SK-N-SH treated with all-trans-retinoic acid at 6 μM for 48 hours (cell line): Measurements from ENCODE around the gene FRS3.

Experiments
- ATAC-seq: fragments of 200-7000 bp; cut with Tn5 transposase; 3 replicates; pipeline ENCODE4 v1.9.1; 2020; ENCODE audit warnings: mild to moderate bottlenecking, moderate library complexity
- ARNTL ChIP-seq: fragments of 450-650 bp; formaldehyde crosslinking; IDR thresholded peaks from 2 replicates; pipeline ENCODE4 v1.5.0; 2020; ENCODE audit warnings: low read depth, mild to moderate bottlenecking, moderate library complexity, borderline replicate concordance
- BACH2 ChIP-seq: fragments of 250-450 bp; sonication (Bioruptor Pico); IDR thresholded peaks from 2 replicates; pipeline ENCODE4 v1.9.0; 2021; ENCODE audit warnings: mild to moderate bottlenecking, borderline replicate concordance
- CREB5 ChIP-seq: fragments of 250-450 bp; sonication (Bioruptor Pico); IDR thresholded peaks from 2 replicates; pipeline ENCODE4 v1.5.1; 2020; ENCODE audit warnings: low read depth, mild to moderate bottlenecking, moderate library complexity
- CSDC2 ChIP-seq: fragments of 250-450 bp; sonication (Bioruptor Pico); IDR thresholded peaks from 2 replicates; pipeline ENCODE4 v1.5.0; 2020; ENCODE audit warnings: mild to moderate bottlenecking, moderate library complexity
- ESRRG ChIP-seq: fragments of 250-450 bp; sonication (Bioruptor Pico); IDR thresholded peaks from 2 replicates; pipeline ENCODE4 v1.6.1; 2021; ENCODE audit warnings: mild to moderate bottlenecking
- GLIS3 ChIP-seq: fragments of 250-450 bp; sonication (Bioruptor Pico); IDR thresholded peaks from 2 replicates; pipeline ENCODE4 v1.5.0; 2020; ENCODE audit warnings: mild to moderate bottlenecking, moderate library complexity
- ISL1 ChIP-seq: fragments of 250-450 bp; sonication (Bioruptor Pico); IDR thresholded peaks from 2 replicates; pipeline ENCODE4 v2.1.2; 2022; ENCODE audit warnings: mild to moderate bottlenecking, moderate library complexity
- OSR1 ChIP-seq: fragments of 250-450 bp; sonication (Bioruptor Pico); IDR thresholded peaks from 2 replicates; pipeline ENCODE4 v1.8.0; 2022; ENCODE audit warnings: moderate library complexity, mild to moderate bottlenecking, inconsistent platforms
- POU6F1 ChIP-seq: fragments of 250-450 bp; sonication (Bioruptor Pico); IDR thresholded peaks from 2 replicates; pipeline ENCODE4 v1.8.0; 2021; ENCODE audit warnings: low read depth, mild to moderate bottlenecking, moderate library complexity, borderline replicate concordance
- PPARA ChIP-seq: fragments of 250-450 bp; sonication (Bioruptor Pico); IDR thresholded peaks from 2 replicates; pipeline ENCODE4 v1.5.0; 2020; ENCODE audit warnings: mild to moderate bottlenecking, borderline replicate concordance
- RARB ChIP-seq: fragments of 250-450 bp; sonication (Bioruptor Pico); IDR thresholded peaks from 2 replicates; pipeline ENCODE4 v1.8.0; 2021; ENCODE audit warnings: mild to moderate bottlenecking, moderate library complexity
- SNAI2 ChIP-seq: fragments of 250-450 bp; sonication (Bioruptor Pico); IDR thresholded peaks from 2 replicates; pipeline ENCODE4 v1.5.0; 2020; ENCODE audit warnings: mild to moderate bottlenecking, moderate library complexity
- TCF4 ChIP-seq: fragments of 250-450 bp; sonication (Bioruptor Pico); IDR thresholded peaks from 2 replicates; pipeline ENCODE4 v1.8.0; 2021; ENCODE audit warnings: mild to moderate bottlenecking, moderate library complexity, borderline replicate concordance
- TOX ChIP-seq: fragments of 250-450 bp; sonication (Bioruptor Pico); IDR thresholded peaks from 2 replicates; pipeline ENCODE4 v1.8.0; 2021; ENCODE audit warnings: mild to moderate bottlenecking, moderate library complexity, borderline replicate concordance
- ZC3H10 ChIP-seq: fragments of 250-450 bp; sonication (Bioruptor Pico); IDR thresholded peaks from 2 replicates; pipeline ENCODE4 v1.5.1; 2021; ENCODE audit warnings: mild to moderate bottlenecking, moderate library complexity
- ZFP3 ChIP-seq: fragments of 250-450 bp; sonication (Bioruptor Pico); IDR thresholded peaks from 2 replicates; pipeline ENCODE4 v1.5.0; 2020; ENCODE audit warnings: mild to moderate bottlenecking, moderate library complexity
- ZNF565 ChIP-seq: fragments of 450-650 bp; formaldehyde crosslinking; conservative IDR thresholded peaks from 2 replicates; pipeline ENCODE4 v1.5.0; 2020; ENCODE audit warnings: low read depth, mild to moderate bottlenecking, moderate library complexity
- ZNF70 ChIP-seq: fragments of 450-650 bp; formaldehyde crosslinking; IDR thresholded peaks from 2 replicates; pipeline ENCODE4 v1.5.0; 2020; ENCODE audit warnings: mild to moderate bottlenecking, moderate library complexity
- ZNF8 ChIP-seq: fragments of 450-650 bp; formaldehyde crosslinking; IDR thresholded peaks from 2 replicates; pipeline ENCODE4 v1.5.0; 2020; ENCODE audit warnings: mild to moderate bottlenecking, moderate library complexity
- TF ChIP-seq, protein P1 (sequence below): fragments of 250-450 bp; sonication (Bioruptor Pico); IDR thresholded peaks from 2 replicates; pipeline ENCODE4 v1.5.0; 2020; ENCODE audit warnings: mild to moderate bottlenecking, moderate library complexity
- TF ChIP-seq, protein P2 (sequence below): fragments of 250-450 bp; sonication (Bioruptor Pico); IDR thresholded peaks from 2 replicates; pipeline ENCODE4 v1.8.0; 2020; ENCODE audit warnings: mild to moderate bottlenecking, moderate library complexity, borderline replicate concordance

FRS3 gene

DNA sequence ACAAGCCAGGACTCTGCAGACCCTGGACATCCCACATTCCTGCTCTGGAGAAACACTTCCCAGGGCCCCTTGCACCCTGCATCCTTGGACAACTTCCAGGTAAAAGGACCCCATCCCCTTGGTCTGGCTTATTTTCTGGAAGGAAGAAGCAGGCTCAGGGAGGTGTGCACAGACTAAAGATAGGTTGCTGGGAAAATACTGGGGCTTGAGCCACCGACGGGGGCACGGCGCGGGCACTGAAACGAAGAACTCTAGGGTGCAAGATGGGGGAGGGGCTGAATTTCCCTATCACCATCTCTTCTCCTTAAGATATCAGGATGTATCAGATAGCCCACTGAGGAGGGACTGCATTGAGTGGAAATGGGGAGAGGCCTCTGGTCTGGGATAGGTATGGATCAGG, 805 bp downstream of the FRS3 start:
- TF ChIP-seq BACH2 (CRISPR knock-in tag) = no peak
- no peak for TF ChIP-seq OSR1 (CRISPR knock-in tag)
- TF ChIP-seq GLIS3 (CRISPR knock-in tag) = no peak
- TF ChIP-seq, protein P1, sequence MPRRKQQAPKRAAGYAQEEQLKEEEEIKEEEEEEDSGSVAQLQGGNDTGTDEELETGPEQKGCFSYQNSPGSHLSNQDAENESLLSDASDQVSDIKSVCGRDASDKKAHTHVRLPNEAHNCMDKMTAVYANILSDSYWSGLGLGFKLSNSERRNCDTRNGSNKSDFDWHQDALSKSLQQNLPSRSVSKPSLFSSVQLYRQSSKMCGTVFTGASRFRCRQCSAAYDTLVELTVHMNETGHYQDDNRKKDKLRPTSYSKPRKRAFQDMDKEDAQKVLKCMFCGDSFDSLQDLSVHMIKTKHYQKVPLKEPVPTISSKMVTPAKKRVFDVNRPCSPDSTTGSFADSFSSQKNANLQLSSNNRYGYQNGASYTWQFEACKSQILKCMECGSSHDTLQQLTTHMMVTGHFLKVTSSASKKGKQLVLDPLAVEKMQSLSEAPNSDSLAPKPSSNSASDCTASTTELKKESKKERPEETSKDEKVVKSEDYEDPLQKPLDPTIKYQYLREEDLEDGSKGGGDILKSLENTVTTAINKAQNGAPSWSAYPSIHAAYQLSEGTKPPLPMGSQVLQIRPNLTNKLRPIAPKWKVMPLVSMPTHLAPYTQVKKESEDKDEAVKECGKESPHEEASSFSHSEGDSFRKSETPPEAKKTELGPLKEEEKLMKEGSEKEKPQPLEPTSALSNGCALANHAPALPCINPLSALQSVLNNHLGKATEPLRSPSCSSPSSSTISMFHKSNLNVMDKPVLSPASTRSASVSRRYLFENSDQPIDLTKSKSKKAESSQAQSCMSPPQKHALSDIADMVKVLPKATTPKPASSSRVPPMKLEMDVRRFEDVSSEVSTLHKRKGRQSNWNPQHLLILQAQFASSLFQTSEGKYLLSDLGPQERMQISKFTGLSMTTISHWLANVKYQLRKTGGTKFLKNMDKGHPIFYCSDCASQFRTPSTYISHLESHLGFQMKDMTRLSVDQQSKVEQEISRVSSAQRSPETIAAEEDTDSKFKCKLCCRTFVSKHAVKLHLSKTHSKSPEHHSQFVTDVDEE (CRISPR knock-in tag) = no peak
- TF ChIP-seq ZC3H10 = no peak
- no peak for TF ChIP-seq CSDC2 (CRISPR knock-in tag)
- no peak for TF ChIP-seq ZFP3 (CRISPR knock-in tag)
- TF ChIP-seq ZNF8 (CRISPR knock-in tag) = no peak
- TF ChIP-seq ESRRG = no peak
- TF ChIP-seq SNAI2 (CRISPR knock-in tag) = no peak
- TF ChIP-seq ISL1 = no peak
- no peak for TF ChIP-seq TCF4 (CRISPR knock-in tag)
- no peak for TF ChIP-seq POU6F1 (CRISPR knock-in tag)
- no peak for ATAC-seq

DNA sequence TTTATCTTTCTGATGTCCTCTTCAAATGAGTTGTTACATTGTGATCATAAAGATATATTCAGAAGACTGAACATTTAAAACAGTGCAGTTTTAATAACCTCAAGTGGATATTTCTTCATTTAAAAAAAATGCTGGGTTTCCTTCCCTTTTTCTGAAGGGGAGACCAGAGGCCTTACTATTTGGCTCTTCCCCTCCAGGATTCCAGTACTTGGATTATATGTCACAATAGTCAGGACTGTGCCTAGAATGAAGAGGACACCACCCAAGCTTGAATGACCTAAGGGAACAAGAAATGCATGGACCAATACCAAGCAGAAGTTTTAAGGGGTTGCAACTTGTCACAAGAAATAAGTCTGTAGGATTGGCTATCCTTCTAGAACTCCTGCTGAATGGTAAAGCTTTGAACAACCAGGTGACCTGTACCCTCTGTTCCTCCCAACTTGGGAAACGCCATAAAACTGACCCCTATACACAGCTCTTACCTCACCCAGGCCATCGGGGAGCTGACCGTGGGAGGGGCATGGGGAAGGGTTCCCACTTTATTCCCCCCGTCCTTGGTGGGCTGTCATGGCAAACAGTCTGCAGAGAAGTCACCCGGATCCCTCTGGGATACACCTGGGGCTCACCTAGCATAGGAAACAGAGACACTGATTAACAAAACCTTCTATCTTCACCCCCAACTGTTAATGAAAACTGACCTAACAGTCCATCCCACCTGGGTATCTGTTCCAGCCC, 2.0 kb downstream of the FRS3 start:
- ATAC-seq = no peak
- TF ChIP-seq PPARA (CRISPR knock-in tag) = no peak
- no peak for TF ChIP-seq RARB (CRISPR knock-in tag)
- TF ChIP-seq BACH2 (CRISPR knock-in tag) = no peak
- no peak for TF ChIP-seq ESRRG
- TF ChIP-seq CSDC2 (CRISPR knock-in tag) = no peak
- TF ChIP-seq TCF4 (CRISPR knock-in tag) = no peak
- no peak for TF ChIP-seq CREB5 (CRISPR knock-in tag)
- TF ChIP-seq TOX (CRISPR knock-in tag) = no peak

DNA sequence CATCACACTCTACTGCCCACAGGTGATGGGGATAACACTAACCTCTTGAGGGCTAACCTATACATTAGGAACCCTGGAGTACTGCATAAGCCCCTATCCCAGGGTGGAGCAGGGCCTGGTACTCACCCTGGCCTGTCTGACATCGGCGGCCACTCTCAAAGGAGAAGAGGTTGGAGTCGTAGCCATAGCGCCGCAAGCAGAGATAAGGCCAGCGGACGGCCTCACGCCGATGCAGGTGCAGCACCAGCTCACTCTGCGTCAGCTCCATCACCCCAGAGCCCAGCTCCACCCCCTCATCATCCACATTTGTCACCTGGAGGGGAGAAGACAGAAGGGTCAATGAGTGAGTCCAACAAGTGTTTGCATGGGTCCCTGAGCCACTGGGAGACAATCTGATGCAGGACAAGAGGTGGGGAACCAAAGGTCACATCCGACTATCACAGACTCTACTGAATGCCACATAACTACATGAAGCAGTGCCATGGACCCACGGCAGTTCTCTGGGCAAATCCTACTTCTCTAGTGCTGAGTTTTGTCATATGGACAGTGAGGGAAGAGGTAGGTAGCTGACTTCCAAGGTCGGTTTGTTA, 4.3 kb downstream of the FRS3 start:
- TF ChIP-seq ZNF70 = no peak
- TF ChIP-seq CSDC2 (CRISPR knock-in tag) = no peak
- TF ChIP-seq TOX (CRISPR knock-in tag) = no peak
- no peak for TF ChIP-seq ZC3H10
- no peak for TF ChIP-seq ARNTL (CRISPR knock-in tag)
- no peak for TF ChIP-seq TCF4 (CRISPR knock-in tag)
- no peak for TF ChIP-seq ISL1
- no peak for TF ChIP-seq CREB5 (CRISPR knock-in tag)
- TF ChIP-seq, protein P2, sequence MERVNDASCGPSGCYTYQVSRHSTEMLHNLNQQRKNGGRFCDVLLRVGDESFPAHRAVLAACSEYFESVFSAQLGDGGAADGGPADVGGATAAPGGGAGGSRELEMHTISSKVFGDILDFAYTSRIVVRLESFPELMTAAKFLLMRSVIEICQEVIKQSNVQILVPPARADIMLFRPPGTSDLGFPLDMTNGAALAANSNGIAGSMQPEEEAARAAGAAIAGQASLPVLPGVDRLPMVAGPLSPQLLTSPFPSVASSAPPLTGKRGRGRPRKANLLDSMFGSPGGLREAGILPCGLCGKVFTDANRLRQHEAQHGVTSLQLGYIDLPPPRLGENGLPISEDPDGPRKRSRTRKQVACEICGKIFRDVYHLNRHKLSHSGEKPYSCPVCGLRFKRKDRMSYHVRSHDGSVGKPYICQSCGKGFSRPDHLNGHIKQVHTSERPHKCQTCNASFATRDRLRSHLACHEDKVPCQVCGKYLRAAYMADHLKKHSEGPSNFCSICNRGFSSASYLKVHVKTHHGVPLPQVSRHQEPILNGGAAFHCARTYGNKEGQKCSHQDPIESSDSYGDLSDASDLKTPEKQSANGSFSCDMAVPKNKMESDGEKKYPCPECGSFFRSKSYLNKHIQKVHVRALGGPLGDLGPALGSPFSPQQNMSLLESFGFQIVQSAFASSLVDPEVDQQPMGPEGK = no peak
- TF ChIP-seq POU6F1 (CRISPR knock-in tag) = no peak
- TF ChIP-seq PPARA (CRISPR knock-in tag) = no peak
- no peak for TF ChIP-seq ZNF565 (CRISPR knock-in tag)
- TF ChIP-seq, protein P1 (CRISPR knock-in tag) = no peak
- no peak for TF ChIP-seq GLIS3 (CRISPR knock-in tag)
- TF ChIP-seq OSR1 (CRISPR knock-in tag) = no peak
- no peak for TF ChIP-seq ZFP3 (CRISPR knock-in tag)
- no peak for TF ChIP-seq RARB (CRISPR knock-in tag)
- ATAC-seq = no peak
